ENCODE data around the gene MED28. TPM values are rescaled to one million over a fixed set of nuclear protein-coding genes. Genes with fewer than 3 reads are reported as not detected.

Gene MED28
- total and polyA plus RNA-seq, 2 of the 4 experiments (the other 2 are of a cell fraction), result 8.8 to 9.3 TPM

DNA sequence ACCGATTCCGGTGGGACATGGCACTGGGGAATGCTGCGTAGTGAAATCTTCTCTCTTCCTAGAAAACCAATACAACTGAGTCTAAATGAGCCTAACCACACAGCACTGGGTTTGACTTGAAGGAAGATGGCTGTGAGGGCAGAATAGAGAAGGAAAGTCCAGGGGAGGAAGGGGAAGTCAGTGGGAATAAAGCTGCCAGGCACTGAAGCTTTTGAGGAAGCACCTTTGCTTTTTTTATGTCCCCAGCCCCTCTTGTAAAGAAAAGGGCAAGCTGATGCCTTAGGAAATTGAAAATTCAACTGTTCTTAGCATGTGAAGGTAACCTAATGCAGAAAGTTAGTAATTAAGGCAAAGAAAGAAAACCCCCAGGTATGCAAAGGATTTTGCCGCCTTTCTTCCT is 20.6 kb downstream of the MED28 start:
- H3K4ac ChIP-seq (ENCODE audit: low read depth, low read length), result no peak overlapping the region

More for the DNA sequence above, 20.6 kb downstream of the MED28 start:
- H3K14ac ChIP-seq (replicated peaks; ENCODE audit: low read depth, low read length), result no peak overlapping the region
- H3K4me2 ChIP-seq (ENCODE audit: low read depth, low read length), result no peak overlapping the region
- TF ChIP-seq NFE2L2 (IDR thresholded peaks at IDR 0.05; ENCODE audit: low read depth, low read length), result no peak
- no peak for TF ChIP-seq CHD1 (IDR thresholded peaks at IDR 0.05; ENCODE audit: low read depth, low read length)
- no peak for TF ChIP-seq MXI1 (IDR thresholded peaks at IDR 0.05; ENCODE audit: borderline replicate concordance, low read depth, low read length)
- TF ChIP-seq, protein P1, sequence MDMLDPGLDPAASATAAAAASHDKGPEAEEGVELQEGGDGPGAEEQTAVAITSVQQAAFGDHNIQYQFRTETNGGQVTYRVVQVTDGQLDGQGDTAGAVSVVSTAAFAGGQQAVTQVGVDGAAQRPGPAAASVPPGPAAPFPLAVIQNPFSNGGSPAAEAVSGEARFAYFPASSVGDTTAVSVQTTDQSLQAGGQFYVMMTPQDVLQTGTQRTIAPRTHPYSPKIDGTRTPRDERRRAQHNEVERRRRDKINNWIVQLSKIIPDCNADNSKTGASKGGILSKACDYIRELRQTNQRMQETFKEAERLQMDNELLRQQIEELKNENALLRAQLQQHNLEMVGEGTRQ (IDR thresholded peaks at IDR 0.05; ENCODE audit: low read depth, low read length), result no peak
- no peak for TF ChIP-seq SMC3 (IDR thresholded peaks at IDR 0.05; ENCODE audit: low read depth, low read length)
- no peak for TF ChIP-seq RCOR1 (IDR thresholded peaks at IDR 0.05; ENCODE audit: insufficient replicate concordance, low read length)
- TF ChIP-seq BHLHE40 (IDR thresholded peaks at IDR 0.05; ENCODE audit: low read depth, low read length), result no peak
- no peak for TF ChIP-seq POLR2A (IDR thresholded peaks at IDR 0.05; ENCODE audit: low read depth, low read length)
- TF ChIP-seq FOS (IDR thresholded peaks at IDR 0.05; ENCODE audit: low read depth, low read length), result no peak
- no peak for TF ChIP-seq RAD21 (IDR thresholded peaks at IDR 0.05; ENCODE audit: low read length)
- no peak for TF ChIP-seq ELK1 (IDR thresholded peaks at IDR 0.05; ENCODE audit: borderline replicate concordance, low read depth, low read length)
- TF ChIP-seq RFX5 (IDR thresholded peaks at IDR 0.05; ENCODE audit: low read depth, low read length), result no peak
- no peak for TF ChIP-seq MAFK (IDR thresholded peaks at IDR 0.05; ENCODE audit: low read depth, low read length)
- TF ChIP-seq CEBPB (IDR thresholded peaks at IDR 0.05; ENCODE audit: low read depth, low read length), result no peak
- TF ChIP-seq MAZ (IDR thresholded peaks at IDR 0.05; ENCODE audit: borderline replicate concordance, low read depth, low read length), result no peak
- TF ChIP-seq, protein P2, sequence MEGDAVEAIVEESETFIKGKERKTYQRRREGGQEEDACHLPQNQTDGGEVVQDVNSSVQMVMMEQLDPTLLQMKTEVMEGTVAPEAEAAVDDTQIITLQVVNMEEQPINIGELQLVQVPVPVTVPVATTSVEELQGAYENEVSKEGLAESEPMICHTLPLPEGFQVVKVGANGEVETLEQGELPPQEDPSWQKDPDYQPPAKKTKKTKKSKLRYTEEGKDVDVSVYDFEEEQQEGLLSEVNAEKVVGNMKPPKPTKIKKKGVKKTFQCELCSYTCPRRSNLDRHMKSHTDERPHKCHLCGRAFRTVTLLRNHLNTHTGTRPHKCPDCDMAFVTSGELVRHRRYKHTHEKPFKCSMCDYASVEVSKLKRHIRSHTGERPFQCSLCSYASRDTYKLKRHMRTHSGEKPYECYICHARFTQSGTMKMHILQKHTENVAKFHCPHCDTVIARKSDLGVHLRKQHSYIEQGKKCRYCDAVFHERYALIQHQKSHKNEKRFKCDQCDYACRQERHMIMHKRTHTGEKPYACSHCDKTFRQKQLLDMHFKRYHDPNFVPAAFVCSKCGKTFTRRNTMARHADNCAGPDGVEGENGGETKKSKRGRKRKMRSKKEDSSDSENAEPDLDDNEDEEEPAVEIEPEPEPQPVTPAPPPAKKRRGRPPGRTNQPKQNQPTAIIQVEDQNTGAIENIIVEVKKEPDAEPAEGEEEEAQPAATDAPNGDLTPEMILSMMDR (conservative IDR thresholded peaks at IDR 0.05; ENCODE audit: low read depth, low read length), result no peak
- H2AFZ ChIP-seq (replicated peaks; ENCODE audit: low read length, poor library complexity), result no peak overlapping the region
- H4K8ac ChIP-seq (ENCODE audit: low read depth in 2 of 2, low read length in 2 of 2), result no peak overlapping the region
- H2BK20ac ChIP-seq (ENCODE audit: low read depth, low read length), result no peak overlapping the region
- H2BK15ac ChIP-seq (ENCODE audit: low read depth, low read length), result no peak overlapping the region
- H3K23ac ChIP-seq (ENCODE audit: low read depth, low read length), result no peak overlapping the region
- H3K4me1 ChIP-seq (ENCODE audit: control insufficient read depth, insufficient read depth, low read length), result no peaks in the 10 kb centered on the region
- H2BK5ac ChIP-seq (ENCODE audit: low read depth, low read length, poor library complexity, severe bottlenecking), result no peak overlapping the region
- H4K20me1 ChIP-seq (ENCODE audit: insufficient read depth, low read length), result peaks cover 4% of the 10 kb centered on the region; the same call in 1 of the 2 replicates
- no peak overlapping the region for H2AK5ac ChIP-seq (ENCODE audit: low read depth, low read length)
- H3K56ac ChIP-seq (ENCODE audit: extremely low read depth, insufficient read depth, low read length), result no peak overlapping the region
- no peaks in the 10 kb centered on the region for H3K9me3 ChIP-seq (ENCODE audit: control insufficient read depth, insufficient read depth, low read length)
- ChIA-PET POLR2A (ENCODE audit: unreplicated experiment) (no interaction called here), CTCF (interaction anchor here (2.3 kb wide), 1 partner anchor 86 kb away, joined by 7 read pairs; no protein-coding TSS in a partner anchor)
- peaks cover 32% of the 10 kb centered on the region for H3K36me3 ChIP-seq (ENCODE audit: control insufficient read depth, insufficient read depth, low read length)
- H4K91ac ChIP-seq (ENCODE audit: insufficient read depth, low read depth, low read length), result no peak overlapping the region
- no peak overlapping the region for H3K27ac ChIP-seq (ENCODE audit: insufficient read depth, low read length)
- no peak overlapping the region for H2BK120ac ChIP-seq (ENCODE audit: low read depth, low read length)
- intact Hi-C loops (cut with micrococcal nuclease), result loop anchor here (5.0 kb wide), 1 partner anchor 177 kb away; the partner anchor contains the start of genes DCAF16 and NCAPG
- BruUV-seq (replicated peaks), result no TSS peak
- ATAC-seq (ENCODE audit: low read depth) (no peak), DNase-seq (no peak)
- H3K9ac ChIP-seq (ENCODE audit: low read depth, low read length), result no peak overlapping the region
- H2AK9ac ChIP-seq (replicated peaks; ENCODE audit: low read depth, low read length, poor library complexity), result no peak overlapping the region
- dilution Hi-C loops (cut with HindIII; ENCODE audit: low sequenced_read_pairs, unreplicated experiment), result no loop called here
- no CpG with 5 or more reads among the region's 4 CpGs for WGBS, 2 experiments (ENCODE audit: extremely low coverage in 2 of 2, insufficient read length in 1 of 2)
- H3K18ac ChIP-seq (ENCODE audit: low read depth, low read length), result no peak overlapping the region
- in situ Hi-C loops (cut with MboI; ENCODE audit: low sequenced_read_pairs), result loop anchor here (25.0 kb wide), 1 partner anchor 952 kb away; no protein-coding TSS in a partner anchor
- H3K9me1 ChIP-seq (ENCODE audit: insufficient read depth, low read length), result no peaks in the 10 kb centered on the region
- no peak overlapping the region for H4K5ac ChIP-seq (ENCODE audit: low read depth, low read length)
- no peaks in the 10 kb centered on the region for H3K27me3 ChIP-seq (ENCODE audit: control insufficient read depth, insufficient read depth, low read length)
- H3K4me3 ChIP-seq (ENCODE audit: insufficient read depth, low read depth, low read length), result no peak overlapping the region
- 0 out of 4 replicates have a peak, but pooled peaks cover 2 to 7% of the 10 kb centered on the region in 2 experiments for H3K79me1 ChIP-seq (ENCODE audit: low read depth in 1 of 2, low read length in 2 of 2)
